ENCODE results near the gene ARHGEF39. TPM values are rescaled to one million over a fixed set of nuclear protein-coding genes. Genes with fewer than 3 reads are reported as not detected.

The ARHGEF39 gene
- total and polyA plus RNA-seq, 10 of the 15 experiments (the other 5 are each of a cell fraction or from before 2014, with no cell fraction given), result 2.0 to 28.9 (median 13.2) TPM

GRCh38 chr9:35618854-35619799 lies 45.9 kb downstream of the ARHGEF39 start:
- H3K4me2 ChIP-seq (ENCODE audit: control insufficient read depth, insufficient read depth), result peak overlapping the region; percentile 92
- peaks cover 44% of the 10 kb centered on the region for H3K4me1 ChIP-seq (ENCODE audit: control insufficient read depth, insufficient read depth, low read length)
- SMC1A ChIA-PET (ENCODE audit: uncharacterized antibody, unreplicated experiment), result interaction anchor here (1.1 to 3.0 kb wide), 17 partner anchors 8 to 129 kb away, joined by 3 to 36 read pairs (median 7); partner anchors contain the start of genes CCDC107, CREB3, RMRP and SIT1
- ATAC-seq (peak; percentile 76), FAIRE-seq (peak; percentile 88), DNase-seq (ENCODE audit: low read depth, low spot score) (peak; percentile 74)
- intact Hi-C loops (cut with micrococcal nuclease; ENCODE audit: unreplicated experiment) (no loop called here), in situ Hi-C loops (cut with MboI) (no loop called here)
- no peaks in the 10 kb centered on the region for H3K36me3 ChIP-seq (ENCODE audit: control insufficient read depth in 2 of 2, insufficient read depth in 2 of 2, low read length in 1 of 2)
- no TSS peak for BruUV-seq (replicated peaks)
- no peaks in the 10 kb centered on the region; the same call in 1 of the 2 replicates for H3K79me2 ChIP-seq (ENCODE audit: control insufficient read depth, insufficient read depth, low read length)
- RAD21 ChIA-PET (ENCODE audit: unreplicated experiment), result interaction anchor here (0.5 to 3.5 kb wide), 19 partner anchors 9 to 164 kb away, joined by 3 to 47 read pairs (median 6); partner anchors contain the start of genes ARHGEF39, CCDC107, CREB3 and RMRP
- POLR2A ChIA-PET, result interaction anchor here (0.5 to 6.6 kb wide), 15 partner anchors 13 to 210 kb away, joined by 3 to 85 read pairs (median 7); partner anchors contain the start of genes ARHGEF39, CCDC107, CREB3 and FAM221B
- peak overlapping the region; percentile 57 for H3K27ac ChIP-seq (ENCODE audit: control insufficient read depth, insufficient read depth)
- H3K27me3 ChIP-seq (replicated peaks in 1 of 2; ENCODE audit: control insufficient read depth in 2 of 2, insufficient read depth in 2 of 2, low read length in 1 of 2), result no peaks in the 10 kb centered on the region; a peak in 1 of 4 replicates
- no peaks in the 10 kb centered on the region for H4K20me1 ChIP-seq (ENCODE audit: control insufficient read depth, insufficient read depth)
- no peaks in the 10 kb centered on the region for H3K9me3 ChIP-seq (replicated peaks; ENCODE audit: control insufficient read depth, insufficient read depth, low read length)
- H3K9ac ChIP-seq (ENCODE audit: control insufficient read depth, insufficient read depth, low read length), result peak overlapping the region; percentile 64
- CTCF ChIA-PET, result interaction anchor here (0.9 to 9.0 kb wide), 15 partner anchors 8 to 207 kb away, joined by 4 to 101 read pairs (median 7); partner anchors contain the start of genes ARHGEF39, CREB3, SIT1 and TESK1
- peak overlapping the region; percentile 0; the same call in 1 of the 2 replicates for H3K4me3 ChIP-seq
- peak overlapping the region; percentile 62 for H2AFZ ChIP-seq (ENCODE audit: control insufficient read depth, low read depth, low read length)
- WGBS (ENCODE audit: insufficient coverage, insufficient replicate concordance, low lambda C conversion rate, missing lambda C conversion rate), result 48% methylated on average over 17 of the region's 17 CpGs
- TF ChIP-seq IKZF2 (IDR thresholded peaks at IDR 0.05), result peak; percentile 81 to 82
- TF ChIP-seq RCOR1 (conservative IDR thresholded peaks at IDR 0.05; ENCODE audit: low read depth, low read length), result no peak
- peak; percentile 43; the same call in 1 of the 2 replicates for TF ChIP-seq ZBED1 (IDR thresholded peaks at IDR 0.05; ENCODE audit: borderline replicate concordance)
- no peak for TF ChIP-seq BCL3 (IDR thresholded peaks at IDR 0.05; ENCODE audit: borderline replicate concordance, insufficient read depth, low read depth, low read length, poor library complexity, severe bottlenecking)
- TF ChIP-seq TCF12 (IDR thresholded peaks at IDR 0.05; ENCODE audit: low read depth, low read length), result peak; percentile 12; the same call in 1 of the 2 replicates
- TF ChIP-seq NR2C1 (IDR thresholded peaks at IDR 0.05), result no peak
- peak; percentile 38; the same call in 1 of the 2 replicates for TF ChIP-seq NFIC (IDR thresholded peaks at IDR 0.05; ENCODE audit: low read depth, low read length)
- peak; percentile 12 for TF ChIP-seq SP1 (IDR thresholded peaks at IDR 0.05; ENCODE audit: low read depth, low read length)
- TF ChIP-seq IKZF1 (conservative IDR thresholded peaks at IDR 0.05), result peak; percentile 83
- TF ChIP-seq SMAD5 (IDR thresholded peaks at IDR 0.05; ENCODE audit: low read depth), result no peak
- TF ChIP-seq SKIL (IDR thresholded peaks at IDR 0.05; ENCODE audit: low read depth, poor library complexity, severe bottlenecking), result no peak
- TF ChIP-seq CREM (IDR thresholded peaks at IDR 0.05; ENCODE audit: low read depth), result peak; percentile 68
- 0 out of 2 replicates have a peak, but pooled peaks have one; percentile 48 for TF ChIP-seq NBN (IDR thresholded peaks at IDR 0.05)
- TF ChIP-seq RUNX3 (IDR thresholded peaks at IDR 0.05; ENCODE audit: low read length), result peak; percentile 60
- no peak for TF ChIP-seq STAT1 (conservative IDR thresholded peaks at IDR 0.05)
- peak; percentile 86 for TF ChIP-seq YY1 (IDR thresholded peaks at IDR 0.05; ENCODE audit: low read depth, low read length)
- no peak; the same call in 1 of the 2 replicates for TF ChIP-seq SMARCA5 (IDR thresholded peaks at IDR 0.05)
- peak in 1 of 2 experiments; percentile 35; a peak in 1 of 3 replicates for TF ChIP-seq EGR1 (IDR thresholded peaks at IDR 0.05; ENCODE audit: borderline replicate concordance in 1 of 2, low read depth in 2 of 2, low read length in 2 of 2)
- no peak; the same call in 1 of the 2 replicates for TF ChIP-seq USF2 (IDR thresholded peaks at IDR 0.05; ENCODE audit: borderline replicate concordance, low read depth, low read length)
- peak; percentile 79; the same call in 1 of the 2 replicates for TF ChIP-seq DPF2 (IDR thresholded peaks at IDR 0.05)
